IMR-90 (cell line): Measurements from ENCODE around the gene KDM4B.

ENCODE experiments used
- CEBPB ChIP-seq: IDR thresholded peaks from 2 replicates; pipeline ENCODE4 v1.6.1; 2012; ENCODE audit warnings: low read depth, low read length, improper control_type of control experiment
- CTCF ChIP-seq: conservative IDR thresholded peaks from 2 replicates; pipeline ENCODE4 v1.5.1; 2012; ENCODE audit warnings: mild to moderate bottlenecking, low read depth, low read length, improper control_type of control experiment
- RAD21 ChIP-seq: IDR thresholded peaks from 2 replicates; pipeline ENCODE4 v1.6.1; 2012; ENCODE audit warnings: low read length, improper control_type of control experiment
- USF2 ChIP-seq: fragments of 150-350 bp; IDR thresholded peaks from 2 replicates; pipeline ENCODE4 v1.6.1; 2017; ENCODE audit warnings: mild to moderate bottlenecking, antibody characterized with exemption, low read length, low read depth

GRCh38 chr19:5099701-5100221 is 130.8 kb downstream of the KDM4B start:
- no peak for TF ChIP-seq USF2
- no peak for TF ChIP-seq CTCF
- TF ChIP-seq CEBPB = no peak
- TF ChIP-seq RAD21 = no peak
